Tibial nerve (tissue), 4 donors: ENCODE data around the gene SIRT1.

Source experiments
- EP300 ChIP-seq, 2 donors: sonication (generic); formaldehyde crosslinking; IDR thresholded peaks; one replicate each; pipeline ENCODE4 v1.6.1; 2017; ENCODE audit warnings: antibody characterized with exemption in 2 of 2, mild to moderate bottlenecking in 1 of 2
- POLR2A ChIP-seq, 2 donors: fragments of 450-650 bp; IDR thresholded peaks; one replicate each; pipeline ENCODE4 v1.6.1; 2017; ENCODE audit warnings: antibody characterized with exemption in 2 of 2, mild to moderate bottlenecking in 2 of 2, moderate library complexity in 2 of 2
- TF ChIP-seq, protein P1 (sequence below), 5 experiments: fragments of 200-600 bp in 3 of 5; fragments of 450-650 bp in 2 of 5; sonication (generic) in 3 of 5; IDR thresholded peaks; one replicate each; pipeline ENCODE4 v1.5.1; 2016 to 2019; ENCODE audit warnings: antibody characterized with exemption in 5 of 5, mild to moderate bottlenecking in 3 of 5, moderate library complexity in 2 of 5

DNA sequence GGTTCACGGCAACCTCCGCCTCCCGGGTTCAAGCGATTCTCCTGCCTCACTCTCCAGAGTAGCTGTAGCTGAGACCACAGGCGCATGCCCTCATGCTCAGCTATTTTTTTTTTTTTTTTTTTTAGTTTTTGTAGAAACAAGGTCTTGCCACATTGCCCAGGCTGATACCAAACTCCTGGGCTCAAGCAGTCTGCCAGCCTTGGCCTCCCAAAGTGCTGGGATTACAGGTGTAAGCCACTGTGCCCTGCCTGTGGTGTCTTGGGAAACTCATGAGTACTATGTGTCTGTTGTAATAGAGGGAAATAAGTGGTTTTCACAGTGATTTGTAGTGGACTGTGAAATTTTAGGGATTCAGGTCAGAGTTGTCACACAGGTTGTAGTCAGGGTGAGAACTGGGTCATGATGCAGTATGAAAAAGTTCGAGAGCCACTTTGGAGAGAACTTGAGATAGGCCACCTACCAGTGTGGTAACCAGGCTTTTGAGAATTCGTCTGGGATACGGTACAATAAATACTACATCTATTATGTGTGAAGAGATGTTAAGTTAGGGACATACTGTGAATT, 30.4 kb downstream of the SIRT1 start:
- TF ChIP-seq, protein P1, sequence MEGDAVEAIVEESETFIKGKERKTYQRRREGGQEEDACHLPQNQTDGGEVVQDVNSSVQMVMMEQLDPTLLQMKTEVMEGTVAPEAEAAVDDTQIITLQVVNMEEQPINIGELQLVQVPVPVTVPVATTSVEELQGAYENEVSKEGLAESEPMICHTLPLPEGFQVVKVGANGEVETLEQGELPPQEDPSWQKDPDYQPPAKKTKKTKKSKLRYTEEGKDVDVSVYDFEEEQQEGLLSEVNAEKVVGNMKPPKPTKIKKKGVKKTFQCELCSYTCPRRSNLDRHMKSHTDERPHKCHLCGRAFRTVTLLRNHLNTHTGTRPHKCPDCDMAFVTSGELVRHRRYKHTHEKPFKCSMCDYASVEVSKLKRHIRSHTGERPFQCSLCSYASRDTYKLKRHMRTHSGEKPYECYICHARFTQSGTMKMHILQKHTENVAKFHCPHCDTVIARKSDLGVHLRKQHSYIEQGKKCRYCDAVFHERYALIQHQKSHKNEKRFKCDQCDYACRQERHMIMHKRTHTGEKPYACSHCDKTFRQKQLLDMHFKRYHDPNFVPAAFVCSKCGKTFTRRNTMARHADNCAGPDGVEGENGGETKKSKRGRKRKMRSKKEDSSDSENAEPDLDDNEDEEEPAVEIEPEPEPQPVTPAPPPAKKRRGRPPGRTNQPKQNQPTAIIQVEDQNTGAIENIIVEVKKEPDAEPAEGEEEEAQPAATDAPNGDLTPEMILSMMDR (IDR thresholded peaks at IDR 0.05) = no peak
- TF ChIP-seq POLR2A (IDR thresholded peaks at IDR 0.05) (no peak), EP300 (IDR thresholded peaks at IDR 0.05) (no peak)
